Mesendoderm (in vitro differentiated cells): ENCODE results near the gene PRDM16.

ENCODE experiments used
- DNase-seq: peaks from one replicate; pipeline ENCODE4 v3.0.0; 2013
- H2AK5ac ChIP-seq: 2 replicates; pipeline ENCODE4 v1.6.1; 2013; ENCODE audit warnings: low read length, inconsistent platforms
- H2BK120ac ChIP-seq: 2 replicates; pipeline ENCODE4 v1.6.1; 2013; ENCODE audit warnings: low read depth, mild to moderate bottlenecking, low read length, moderate library complexity, mixed read lengths
- H2BK15ac ChIP-seq: replicated peaks from 2 replicates; pipeline ENCODE4 v1.6.1; 2013; ENCODE audit warnings: low read depth, mild to moderate bottlenecking, moderate library complexity
- H2BK5ac ChIP-seq: 2 replicates; pipeline ENCODE4 v1.6.1; 2013; ENCODE audit warnings: low read length, inconsistent platforms
- H3K18ac ChIP-seq: 2 replicates; pipeline ENCODE4 v1.6.1; 2013; ENCODE audit warnings: mild to moderate bottlenecking, low read length, mixed read lengths
- H3K23ac ChIP-seq: one replicate; pipeline ENCODE4 v1.6.1; 2013; ENCODE audit warnings: low read length
- H3K27ac ChIP-seq: 2 replicates; pipeline ENCODE4 v1.5.1; 2013; ENCODE audit warnings: low read depth, mild to moderate bottlenecking, inconsistent platforms, low read length, moderate library complexity
- H3K27me3 ChIP-seq: 2 replicates; pipeline ENCODE4 v1.6.1; 2013; ENCODE audit warnings: low read length, control low read depth, mild to moderate bottlenecking, inconsistent platforms; ENCODE audit not compliant: insufficient read depth, poor library complexity
- H3K36me3 ChIP-seq: 2 replicates; pipeline ENCODE4 v1.6.1; 2013; ENCODE audit warnings: low read length, inconsistent platforms; ENCODE audit not compliant: control insufficient read depth, insufficient read depth
- H3K4ac ChIP-seq: one replicate; pipeline ENCODE4 v1.6.1; 2013; ENCODE audit warnings: low read depth, mild to moderate bottlenecking, low read length, moderate library complexity
- H3K4me1 ChIP-seq: 2 replicates; pipeline ENCODE4 v1.6.1; 2013; ENCODE audit warnings: low read depth, low read length, inconsistent platforms; ENCODE audit not compliant: control insufficient read depth
- H3K4me2 ChIP-seq: 2 replicates; pipeline ENCODE4 v1.6.1; 2013; ENCODE audit warnings: low read length
- H3K4me3 ChIP-seq: 2 replicates; pipeline ENCODE4 v1.5.1; 2013; ENCODE audit warnings: mild to moderate bottlenecking, low read length
- H3K56ac ChIP-seq: one replicate; pipeline ENCODE4 v1.6.1; 2013; ENCODE audit warnings: low read length
- H3K79me1 ChIP-seq: 2 replicates; pipeline ENCODE4 v1.6.1; 2013; ENCODE audit warnings: low read length, inconsistent platforms
- H3K79me2 ChIP-seq: 2 replicates; pipeline ENCODE4 v1.6.1; 2013; ENCODE audit warnings: mild to moderate bottlenecking, low read length; ENCODE audit not compliant: control insufficient read depth, insufficient read depth
- H3K9ac ChIP-seq: 2 replicates; pipeline ENCODE4 v1.6.1; 2013; ENCODE audit warnings: low read length, inconsistent platforms
- H4K5ac ChIP-seq: one replicate; pipeline ENCODE4 v1.6.1; 2013; ENCODE audit warnings: low read length
- H4K8ac ChIP-seq: one replicate; pipeline ENCODE4 v1.6.1; 2013; ENCODE audit warnings: low read depth, mild to moderate bottlenecking, control low read depth, low read length, moderate library complexity
- WGBS: extraction: QIAGEN DNeasy Blood & Tissue Kit; methylation state at CpG from one replicate; pipeline ENCODE4 v1.1.7; 2013; ENCODE audit warnings: low lambda C conversion rate, missing lambda C conversion rate; ENCODE audit not compliant: insufficient coverage; ENCODE audit errors: extremely low coverage; 5-methylcytosine and 5-hydroxymethylcytosine counted together

Gene PRDM16

DNA sequence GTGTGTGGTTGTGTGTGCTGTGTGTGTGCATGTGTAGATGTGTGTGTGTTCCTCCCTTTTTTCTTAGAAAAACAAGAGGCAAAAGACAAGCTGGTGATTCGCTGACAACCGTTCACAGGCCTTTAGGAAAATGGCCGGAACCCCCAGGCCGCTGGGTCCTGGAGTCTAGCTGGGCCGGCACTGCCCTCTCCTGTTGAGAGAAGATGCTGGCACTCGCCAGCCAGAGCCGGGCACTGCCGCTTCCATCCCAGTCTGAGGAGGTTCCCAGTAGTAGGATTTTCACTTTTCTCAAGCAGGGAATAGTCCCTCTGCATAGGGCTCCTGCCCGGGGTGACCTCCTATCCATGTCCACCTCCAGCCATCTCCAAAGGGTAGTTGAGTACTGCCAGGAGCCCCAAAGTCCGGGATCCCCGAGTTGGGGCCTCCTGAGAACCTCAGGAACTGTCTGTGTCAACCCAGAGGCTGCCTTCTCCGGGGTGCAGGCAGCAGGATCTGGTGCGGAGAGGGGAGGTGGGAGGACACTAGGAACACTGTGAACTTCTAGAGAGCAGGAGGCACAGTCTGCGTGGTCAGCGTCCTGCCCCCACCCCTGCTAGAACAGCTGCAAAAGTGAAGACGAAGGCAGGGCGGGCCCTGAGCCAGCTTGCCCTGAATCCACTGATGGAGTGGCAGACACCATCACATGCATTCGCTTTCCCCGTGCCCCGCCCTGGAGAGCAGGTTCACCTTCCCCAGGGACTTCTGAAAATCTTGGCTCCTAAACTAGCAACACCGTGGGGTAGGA, 341.3 kb downstream of the PRDM16 start:
- Histone ChIP-seq H3K36me3 (no peaks in the 10 kb centered on the region), H2BK120ac (no peak overlapping the region), H3K4me2 (no peak overlapping the region), H3K27ac (no peak overlapping the region), H3K79me2 (no peaks in the 10 kb centered on the region), H3K27me3 (no peaks in the 10 kb centered on the region), H3K4ac (no peak overlapping the region), H2BK5ac (no peak overlapping the region), H3K18ac (no peak overlapping the region), H3K23ac (no peak overlapping the region), H3K56ac (no peak overlapping the region), H3K4me1 (no peaks in the 10 kb centered on the region), H4K5ac (no peak overlapping the region), H3K4me3 (no peak overlapping the region), H4K8ac (no peak overlapping the region), H2BK15ac (no peak overlapping the region), H2AK5ac (no peak overlapping the region), H3K9ac (no peak overlapping the region), H3K79me1 (no peaks in the 10 kb centered on the region)
- no CpG with 5 or more reads among the region's 21 CpGs for WGBS
- DNase-seq = peak; percentile 52

DNA sequence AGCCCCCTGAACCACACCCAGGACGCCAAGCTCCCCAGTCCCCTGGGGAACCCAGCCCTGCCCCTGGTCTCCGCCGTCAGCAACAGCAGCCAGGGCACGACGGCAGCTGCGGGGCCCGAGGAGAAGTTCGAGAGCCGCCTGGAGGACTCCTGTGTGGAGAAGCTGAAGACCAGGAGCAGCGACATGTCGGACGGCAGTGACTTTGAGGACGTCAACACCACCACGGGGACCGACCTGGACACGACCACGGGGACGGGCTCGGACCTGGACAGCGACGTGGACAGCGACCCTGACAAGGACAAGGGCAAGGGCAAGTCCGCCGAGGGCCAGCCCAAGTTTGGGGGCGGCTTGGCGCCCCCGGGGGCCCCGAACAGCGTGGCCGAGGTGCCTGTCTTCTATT, 342.8 kb downstream of the PRDM16 start:
- no peak overlapping the region for H3K18ac ChIP-seq
- H3K4ac ChIP-seq = no peak overlapping the region
- DNase-seq = no peak
- H3K79me1 ChIP-seq = no peaks in the 10 kb centered on the region
- no peak overlapping the region for H3K9ac ChIP-seq
- H4K5ac ChIP-seq = no peak overlapping the region
- H3K4me3 ChIP-seq = no peak overlapping the region
- no peak overlapping the region for H2BK5ac ChIP-seq
- H2BK120ac ChIP-seq = no peak overlapping the region
- no peak overlapping the region for H4K8ac ChIP-seq
- no peaks in the 10 kb centered on the region for H3K4me1 ChIP-seq
- H3K27me3 ChIP-seq = no peaks in the 10 kb centered on the region
- H3K23ac ChIP-seq = no peak overlapping the region
- no peak overlapping the region for H3K27ac ChIP-seq
- WGBS = no CpG with 5 or more reads among the region's 30 CpGs
- H3K4me2 ChIP-seq = no peak overlapping the region
- H3K56ac ChIP-seq = no peak overlapping the region
- H2BK15ac ChIP-seq = no peak overlapping the region
- no peaks in the 10 kb centered on the region for H3K79me2 ChIP-seq
- no peak overlapping the region for H2AK5ac ChIP-seq
- H3K36me3 ChIP-seq = no peaks in the 10 kb centered on the region

DNA sequence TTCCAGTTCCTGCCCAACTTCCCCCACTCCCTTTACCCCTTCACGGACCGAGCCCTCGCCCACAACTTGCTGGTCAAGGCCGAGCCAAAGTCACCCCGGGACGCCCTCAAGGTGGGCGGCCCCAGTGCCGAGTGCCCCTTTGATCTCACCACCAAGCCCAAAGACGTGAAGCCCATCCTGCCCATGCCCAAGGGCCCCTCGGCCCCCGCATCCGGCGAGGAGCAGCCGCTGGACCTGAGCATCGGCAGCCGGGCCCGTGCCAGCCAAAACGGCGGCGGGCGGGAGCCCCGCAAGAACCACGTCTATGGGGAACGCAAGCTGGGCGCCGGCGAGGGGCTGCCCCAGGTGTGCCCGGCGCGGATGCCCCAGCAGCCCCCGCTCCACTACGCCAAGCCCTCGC, 343.4 kb downstream of the PRDM16 start:
- no CpG with 5 or more reads among the region's 33 CpGs for WGBS
- no peak overlapping the region for H2BK15ac ChIP-seq
- H3K36me3 ChIP-seq = no peaks in the 10 kb centered on the region
- H3K27ac ChIP-seq = no peak overlapping the region
- H3K9ac ChIP-seq = no peak overlapping the region
- H3K56ac ChIP-seq = no peak overlapping the region
- no peaks in the 10 kb centered on the region for H3K27me3 ChIP-seq
- H3K79me2 ChIP-seq = no peaks in the 10 kb centered on the region
- H3K79me1 ChIP-seq = no peaks in the 10 kb centered on the region
- no peak overlapping the region for H2BK120ac ChIP-seq
- H4K8ac ChIP-seq = no peak overlapping the region
- no peak overlapping the region for H2AK5ac ChIP-seq
- H3K4me1 ChIP-seq = no peaks in the 10 kb centered on the region
- H2BK5ac ChIP-seq = no peak overlapping the region
- H4K5ac ChIP-seq = no peak overlapping the region
- DNase-seq = no peak
- no peak overlapping the region for H3K4me2 ChIP-seq
- H3K18ac ChIP-seq = no peak overlapping the region
- H3K4ac ChIP-seq = no peak overlapping the region
- H3K23ac ChIP-seq = no peak overlapping the region
- H3K4me3 ChIP-seq = no peak overlapping the region

DNA sequence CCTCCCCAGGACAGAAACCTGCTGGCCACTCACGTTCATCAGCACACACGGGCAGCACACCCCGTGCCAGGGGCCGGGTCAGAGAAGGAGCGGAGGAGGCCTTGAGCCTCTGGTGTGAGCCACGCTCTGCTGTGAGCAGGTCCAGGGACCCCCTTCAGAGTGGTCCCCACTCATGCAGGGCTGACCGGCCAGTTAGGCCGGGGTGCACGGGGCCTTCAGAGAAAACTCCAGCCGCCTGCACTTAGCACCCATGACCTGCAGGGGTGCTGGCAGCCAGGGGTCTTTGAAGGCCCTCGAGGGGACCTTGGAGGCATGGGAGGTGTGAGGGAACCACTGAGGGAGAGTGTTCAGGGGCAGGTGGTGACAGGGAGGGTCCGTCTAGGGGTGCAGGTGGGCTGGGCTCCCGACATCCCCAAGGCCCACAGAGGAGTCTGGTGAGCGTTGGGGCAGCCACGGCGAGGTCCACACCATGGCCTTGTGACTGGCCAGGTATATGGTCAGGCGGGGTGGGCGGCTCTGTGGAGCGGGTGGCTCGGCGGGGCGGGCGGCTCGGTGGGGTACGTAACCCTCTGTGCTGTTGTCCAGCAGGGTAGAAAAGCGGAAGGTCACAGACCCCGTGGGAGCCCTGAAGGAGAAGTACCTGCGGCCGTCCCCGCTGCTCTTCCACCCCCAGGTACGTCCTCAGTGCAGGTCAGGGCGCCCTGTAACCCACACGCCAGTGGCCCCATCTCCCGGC, 345.1 kb downstream of the PRDM16 start:
- no peak overlapping the region for H2BK120ac ChIP-seq
- no peak for DNase-seq
- H3K4ac ChIP-seq = no peak overlapping the region
- no peak overlapping the region for H3K9ac ChIP-seq
- no peak overlapping the region for H3K4me2 ChIP-seq
- no peak overlapping the region for H2AK5ac ChIP-seq
- H4K8ac ChIP-seq = no peak overlapping the region
- H4K5ac ChIP-seq = no peak overlapping the region
- no peaks in the 10 kb centered on the region for H3K79me2 ChIP-seq
- no peak overlapping the region for H2BK15ac ChIP-seq
- H3K79me1 ChIP-seq = no peaks in the 10 kb centered on the region
- H3K23ac ChIP-seq = no peak overlapping the region
- no peaks in the 10 kb centered on the region for H3K4me1 ChIP-seq
- H3K27ac ChIP-seq = no peak overlapping the region
- H2BK5ac ChIP-seq = no peak overlapping the region
- H3K27me3 ChIP-seq = no peaks in the 10 kb centered on the region
- no peak overlapping the region for H3K56ac ChIP-seq
- H3K36me3 ChIP-seq = no peaks in the 10 kb centered on the region
- no CpG with 5 or more reads among the region's 34 CpGs for WGBS
- H3K4me3 ChIP-seq = no peak overlapping the region
- H3K18ac ChIP-seq = no peak overlapping the region

DNA sequence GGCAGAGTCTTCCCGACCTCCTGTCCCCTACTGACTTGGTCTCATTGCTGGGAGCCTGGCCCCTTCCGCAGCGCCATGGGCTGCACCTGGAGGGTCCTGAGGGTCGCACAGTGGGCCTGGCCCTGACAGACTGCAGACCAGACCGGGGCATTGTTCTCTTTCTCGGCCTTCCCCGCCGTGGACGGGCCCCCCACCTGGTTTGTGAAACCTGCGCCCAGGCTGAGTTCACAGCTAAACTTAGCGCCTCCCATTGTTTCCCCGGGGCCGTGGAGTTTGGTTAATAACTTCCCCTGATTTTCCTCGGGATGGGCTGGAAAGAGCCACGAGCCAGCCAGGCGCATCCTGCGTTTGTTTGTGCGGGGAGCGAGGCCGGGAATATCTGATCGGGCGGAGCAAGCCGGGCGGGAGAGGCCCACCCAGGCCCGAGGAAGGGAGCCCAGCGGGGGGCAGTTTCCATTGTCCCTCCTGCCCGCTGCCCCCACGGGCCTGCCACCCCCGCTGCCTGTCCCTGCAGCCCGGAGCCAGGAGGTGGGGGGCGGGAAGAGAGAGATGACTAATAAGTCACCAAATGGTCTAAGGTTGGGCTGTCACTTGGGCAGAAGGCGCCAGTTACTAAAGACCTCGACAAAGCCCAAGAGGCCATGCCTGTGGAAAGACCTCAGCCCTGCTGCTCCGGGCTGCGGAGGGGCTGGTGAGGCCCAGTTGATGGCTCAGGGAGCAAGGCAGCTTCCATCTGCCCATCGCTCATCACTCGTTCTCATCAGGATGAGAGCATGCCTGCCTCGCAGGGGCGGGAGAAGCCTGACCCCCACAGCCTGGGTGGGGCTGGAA, 346.5 kb downstream of the PRDM16 start:
- Histone ChIP-seq H3K4me2 (no peak overlapping the region), H4K5ac (no peak overlapping the region), H3K27me3 (no peaks in the 10 kb centered on the region), H3K79me2 (no peaks in the 10 kb centered on the region), H2BK15ac (no peak overlapping the region), H2BK5ac (no peak overlapping the region), H4K8ac (no peak overlapping the region), H3K23ac (no peak overlapping the region), H3K9ac (no peak overlapping the region), H3K36me3 (no peaks in the 10 kb centered on the region), H3K18ac (no peak overlapping the region), H3K4me3 (no peak overlapping the region), H3K56ac (no peak overlapping the region), H2AK5ac (no peak overlapping the region), H3K4me1 (no peaks in the 10 kb centered on the region), H3K27ac (no peak overlapping the region), H3K79me1 (no peaks in the 10 kb centered on the region), H2BK120ac (no peak overlapping the region), H3K4ac (no peak overlapping the region)
- no CpG with 5 or more reads among the region's 39 CpGs for WGBS
- no peak for DNase-seq
